ENCODE results near the gene ALDH18A1. TPM values are rescaled to one million over a fixed set of nuclear protein-coding genes. Genes with fewer than 3 reads are reported as not detected.

Gene ALDH18A1
- total and polyA plus RNA-seq, 2 donors (not counting 1 experiment from before 2014, with no cell fraction given): 12.4 to 27.6 TPM

DNA sequence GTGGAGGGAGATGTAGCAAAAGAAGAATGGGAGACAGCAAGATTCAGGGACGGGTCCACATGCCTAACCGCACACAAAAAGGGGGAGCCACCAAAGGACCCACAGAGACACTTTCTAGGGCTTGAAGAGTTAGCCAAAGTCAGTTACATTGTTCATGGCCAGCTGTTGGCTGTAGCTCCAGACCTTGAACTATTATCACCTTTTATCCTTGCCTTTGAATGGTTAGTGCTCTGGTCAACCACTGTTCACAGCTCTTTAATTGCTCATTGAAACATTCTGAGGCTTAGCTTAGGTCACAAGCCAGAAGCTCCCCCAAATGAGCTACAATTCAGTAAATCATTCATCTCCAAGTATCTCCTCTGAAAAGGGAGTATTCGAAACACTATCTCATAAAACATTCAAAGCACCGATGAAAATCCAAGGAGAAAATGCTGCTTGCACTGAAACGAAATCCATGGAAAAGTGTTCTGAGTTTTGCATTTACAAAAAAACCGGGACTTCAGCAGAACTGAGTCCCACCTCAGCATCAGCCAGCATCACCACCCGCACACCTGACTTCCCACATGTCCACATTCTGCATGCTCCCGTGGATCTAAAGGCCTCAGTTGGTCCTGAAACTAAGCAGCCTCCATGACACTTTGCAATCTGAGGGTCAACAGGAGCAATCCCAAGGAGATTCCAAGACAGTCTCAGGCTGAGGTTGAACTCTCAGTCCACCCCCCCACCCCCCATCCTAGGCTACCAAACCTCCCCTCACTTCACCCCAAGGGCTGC, 99.3 kb downstream of the ALDH18A1 start:
- no peak for ATAC-seq (ENCODE audit: low read depth)
- CTCF ChIA-PET: no interaction called here
- H3K4me3 Mint-ChIP-seq: no peak overlapping the region
- no peak overlapping the region for H3K9ac ChIP-seq (ENCODE audit: low read length)
- POLR2A ChIA-PET: no interaction called here
- no peaks in the 10 kb centered on the region for H4K20me1 ChIP-seq (ENCODE audit: control insufficient read depth, insufficient read depth, low read length, poor library complexity, severe bottlenecking)
- peaks cover 25% of the 10 kb centered on the region for H3K27me3 Mint-ChIP-seq
- H3K27me3 ChIP-seq (replicated peaks in 1 of 4; ENCODE audit: control extremely low read depth in 1 of 4, control insufficient read depth in 3 of 4, insufficient read depth in 4 of 4, low read length in 3 of 4): peaks cover 0 to 13% (median 0%) of the 10 kb centered on the region in 4 experiments
- H3K79me2 ChIP-seq (ENCODE audit: control insufficient read depth, insufficient read depth, low read length): no peaks in the 10 kb centered on the region
- H3K4me3 ChIP-seq (ENCODE audit: control extremely low read depth in 1 of 5, extremely low read depth in 1 of 5, insufficient read depth in 1 of 5, low read depth in 2 of 5, low read length in 4 of 5): no peak overlapping the region
- H3K4me1 Mint-ChIP-seq: peaks cover 16% of the 10 kb centered on the region
- no peak overlapping the region for H3K27ac ChIP-seq (ENCODE audit: low read length in 2 of 2)
- TF ChIP-seq, protein P1, sequence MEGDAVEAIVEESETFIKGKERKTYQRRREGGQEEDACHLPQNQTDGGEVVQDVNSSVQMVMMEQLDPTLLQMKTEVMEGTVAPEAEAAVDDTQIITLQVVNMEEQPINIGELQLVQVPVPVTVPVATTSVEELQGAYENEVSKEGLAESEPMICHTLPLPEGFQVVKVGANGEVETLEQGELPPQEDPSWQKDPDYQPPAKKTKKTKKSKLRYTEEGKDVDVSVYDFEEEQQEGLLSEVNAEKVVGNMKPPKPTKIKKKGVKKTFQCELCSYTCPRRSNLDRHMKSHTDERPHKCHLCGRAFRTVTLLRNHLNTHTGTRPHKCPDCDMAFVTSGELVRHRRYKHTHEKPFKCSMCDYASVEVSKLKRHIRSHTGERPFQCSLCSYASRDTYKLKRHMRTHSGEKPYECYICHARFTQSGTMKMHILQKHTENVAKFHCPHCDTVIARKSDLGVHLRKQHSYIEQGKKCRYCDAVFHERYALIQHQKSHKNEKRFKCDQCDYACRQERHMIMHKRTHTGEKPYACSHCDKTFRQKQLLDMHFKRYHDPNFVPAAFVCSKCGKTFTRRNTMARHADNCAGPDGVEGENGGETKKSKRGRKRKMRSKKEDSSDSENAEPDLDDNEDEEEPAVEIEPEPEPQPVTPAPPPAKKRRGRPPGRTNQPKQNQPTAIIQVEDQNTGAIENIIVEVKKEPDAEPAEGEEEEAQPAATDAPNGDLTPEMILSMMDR (IDR thresholded peaks at IDR 0.05): no peak
- TF ChIP-seq EZH2 (IDR thresholded peaks at IDR 0.05; ENCODE audit: borderline replicate concordance, insufficient read depth, low read depth, low read length, poor library complexity, severe bottlenecking): no peak
- H3K27ac Mint-ChIP-seq: no peak overlapping the region
- no peak overlapping the region for H3K4me2 ChIP-seq (replicated peaks; ENCODE audit: low read depth, low read length, poor library complexity, severe bottlenecking)
- H3K9me3 Mint-ChIP-seq (ENCODE audit: insufficient read depth): no peaks in the 10 kb centered on the region
- WGBS (ENCODE audit: insufficient coverage): 95% methylated on average over 7 of the region's 8 CpGs
- peaks cover 8 to 11% of the 10 kb centered on the region in 2 donors for H3K4me1 ChIP-seq (ENCODE audit: control insufficient read depth in 2 of 2, insufficient read depth in 2 of 2, low read length in 2 of 2)
- peaks cover 0 to 5% (median 0%) of the 10 kb centered on the region in 3 donors for H3K9me3 ChIP-seq (ENCODE audit: control extremely low read depth in 1 of 3, control insufficient read depth in 2 of 3, insufficient read depth in 1 of 3, low read length in 2 of 3)
- no peak for DNase-seq
- H2AFZ ChIP-seq (ENCODE audit: insufficient read depth, low read depth, low read length, poor library complexity, severe bottlenecking): no peak overlapping the region
- intact Hi-C loops (cut with micrococcal nuclease): no loop called here
- H3K36me3 ChIP-seq (replicated peaks in 1 of 2; ENCODE audit: control extremely low read depth in 1 of 2, control insufficient read depth in 1 of 2, extremely low read depth in 1 of 2, insufficient read depth in 2 of 2, low read length in 1 of 2): no peaks in the 10 kb centered on the region

Other genes with a start within 250 kb of the ALDH18A1 start
- 0.44 and 1.5 TPM in 2 replicates for gene SORBS1, start 95.3 kb downstream of the ALDH18A1 start, total RNA-seq
- 0.21 and 0.36 TPM in 2 replicates for gene SORBS1, start 95.3 kb downstream of the ALDH18A1 start, polyA plus RNA-seq
- gene TCTN3, start 37.2 kb upstream of the ALDH18A1 start, total RNA-seq: 33.6 and 34.1 TPM in 2 replicates
- gene TCTN3, start 37.2 kb upstream of the ALDH18A1 start, polyA plus RNA-seq: 13.4 and 16.9 TPM in 2 replicates
- gene ENTPD1, start 99.5 kb upstream of the ALDH18A1 start, total RNA-seq: 96.3 and 108 TPM in 2 replicates
- 17.6 and 25.9 TPM in 2 replicates for gene ENTPD1, start 99.5 kb upstream of the ALDH18A1 start, polyA plus RNA-seq

Measured in B cell (primary cell).